Activated CD4-positive, alpha-beta T cell treated with anti-CD3 and anti-CD28 coated beads, Interleukin-2, amount 10 ng/mL, durations not matched to agents 7 days and 5 days (primary cell): ENCODE measurements around the gene TRPM8. TPM values are rescaled to one million over a fixed set of nuclear protein-coding genes. Genes with fewer than 3 reads are reported as not detected.
"Not testable (repeated sequence)": the region's sequence is repeated elsewhere in the genome, so short reads cannot be mapped to it uniquely, and the experiment has no call there.

Source experiments
- CTCF ChIA-PET: fragments of 350-600 bp; sonication (Branson Sonifier 250); formaldehyde crosslinking; loops from one replicate; lab custom pipeline; 2021; ENCODE audit warnings: antibody characterized with exemption; lab: Charles Lee
- POLR2A ChIA-PET: fragments of 350-600 bp; sonication (Branson Sonifier 250); formaldehyde crosslinking; loops from one replicate; lab custom pipeline; 2021; ENCODE audit warnings: antibody characterized with exemption; lab: Charles Lee
- DNase-seq: peaks from one replicate; pipeline ENCODE4 v3.0.0-alpha.2; 2020
- H3K27ac Mint-ChIP-seq: one replicate; pipeline ENCODE4 v1.8.0; 2021; ENCODE audit warnings: mild to moderate bottlenecking, moderate library complexity, mixed read lengths
- H3K27me3 Mint-ChIP-seq: one replicate; pipeline ENCODE4 v1.8.0; 2021; ENCODE audit warnings: mixed read lengths
- H3K36me3 Mint-ChIP-seq: one replicate; pipeline ENCODE4 v1.8.0; 2021; ENCODE audit warnings: low read depth, mixed read lengths
- H3K4me1 Mint-ChIP-seq: one replicate; pipeline ENCODE4 v1.8.0; 2021; ENCODE audit warnings: mixed read lengths
- H3K4me3 Mint-ChIP-seq: one replicate; pipeline ENCODE4 v1.8.0; 2021; ENCODE audit warnings: mild to moderate bottlenecking, moderate library complexity, mixed read lengths
- H3K9me3 Mint-ChIP-seq: one replicate; pipeline ENCODE4 v1.8.0; 2021; ENCODE audit warnings: mixed read lengths
- total RNA-seq, 2 experiments: library from RNA; stranded (reverse); gene quantifications; one replicate each; pipeline ENCODE4 v1.2.3, GENCODE V29; 2021

TRPM8 gene
- total RNA-seq, 2 experiments from 2014 or later: not detected

GRCh38 chr2:233942731-233943130, 25.6 kb downstream of the TRPM8 start:
- Mint-ChIP-seq H3K27me3 (peaks cover 35% of the 10 kb centered on the region), H3K4me1 (peaks cover 3% of the 10 kb centered on the region), H3K4me3 (no peak overlapping the region), H3K36me3 (no peaks in the 10 kb centered on the region), H3K27ac (no peak overlapping the region), H3K9me3 (peaks cover 12% of the 10 kb centered on the region)
- ChIA-PET POLR2A (no interaction called here), CTCF (no interaction called here)
- DNase-seq: no peak

DNA sequence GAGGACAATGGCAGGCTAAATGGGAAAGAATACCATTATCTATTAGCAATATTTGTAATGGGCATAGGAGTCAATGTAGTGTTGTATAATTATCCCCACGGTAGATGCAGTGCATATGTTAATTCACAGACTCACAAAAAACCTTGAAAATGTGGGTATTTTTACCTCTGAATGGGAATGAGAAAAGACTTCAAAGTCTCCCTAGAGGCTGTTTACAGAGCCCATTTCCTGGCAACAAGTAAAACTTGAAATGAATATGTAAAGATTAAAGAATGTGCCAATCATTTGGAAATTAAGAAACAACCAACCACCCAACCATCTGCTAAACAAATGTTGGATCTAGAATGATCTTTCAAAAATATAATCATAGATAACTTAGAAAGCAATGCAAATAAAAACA, 27.1 kb downstream of the TRPM8 start:
- peaks cover 26% of the 10 kb centered on the region for H3K27me3 Mint-ChIP-seq
- no peak overlapping the region for H3K27ac Mint-ChIP-seq
- ChIA-PET POLR2A (no interaction called here), CTCF (interaction anchor here (1.0 kb wide), 1 partner anchor 16 kb away, joined by 3 read pairs; no protein-coding TSS in a partner anchor)
- no peaks in the 10 kb centered on the region for H3K36me3 Mint-ChIP-seq
- H3K4me1 Mint-ChIP-seq: peaks cover under 1% of the 10 kb centered on the region
- H3K4me3 Mint-ChIP-seq: no peak overlapping the region
- peaks cover 12% of the 10 kb centered on the region for H3K9me3 Mint-ChIP-seq
- no peak for DNase-seq

DNA sequence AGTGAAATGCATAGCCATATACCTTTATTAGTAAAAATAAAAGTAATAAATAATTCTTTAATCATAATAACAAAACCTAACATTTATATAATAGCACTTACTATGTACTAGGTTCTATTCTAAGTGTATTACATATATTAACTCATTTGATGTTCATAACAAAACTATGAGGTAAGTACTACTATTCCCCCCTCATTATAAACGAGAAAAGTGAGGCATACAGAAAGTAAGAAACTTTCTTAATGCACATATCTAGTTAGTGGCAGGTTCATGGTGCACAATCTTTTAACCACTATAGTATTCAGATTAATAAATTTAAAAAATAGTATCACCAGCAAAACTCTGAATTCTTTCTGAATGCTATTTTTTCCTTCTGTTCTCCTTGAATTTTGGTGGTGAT, 27.5 kb downstream of the TRPM8 start:
- no peak overlapping the region for H3K27ac Mint-ChIP-seq
- H3K4me1 Mint-ChIP-seq: no peaks in the 10 kb centered on the region
- H3K4me3 Mint-ChIP-seq: no peak overlapping the region
- no peak for DNase-seq
- ChIA-PET POLR2A (no interaction called here), CTCF (no interaction called here)
- H3K36me3 Mint-ChIP-seq: no peaks in the 10 kb centered on the region
- peaks cover 12% of the 10 kb centered on the region for H3K9me3 Mint-ChIP-seq
- H3K27me3 Mint-ChIP-seq: peaks cover 26% of the 10 kb centered on the region

DNA sequence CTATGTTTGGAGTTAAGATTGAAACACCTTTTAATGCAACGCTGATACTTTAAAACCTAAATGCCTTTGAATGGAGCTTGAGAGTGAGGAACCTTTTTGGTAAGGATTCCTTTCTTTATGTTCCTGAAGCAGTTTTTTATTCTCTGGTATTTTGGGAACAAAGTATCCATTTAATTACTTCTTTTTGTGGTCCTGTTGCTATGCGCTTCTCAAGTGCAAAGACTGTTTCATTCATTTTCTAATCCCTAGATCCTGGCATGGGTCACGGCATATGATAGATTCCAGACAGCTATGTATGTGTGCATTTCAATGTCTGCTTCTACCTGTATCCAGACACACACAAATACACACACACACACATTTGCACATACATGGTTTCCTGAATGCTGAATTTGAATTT, 28.0 kb downstream of the TRPM8 start:
- Mint-ChIP-seq H3K4me1 (no peaks in the 10 kb centered on the region), H3K4me3 (no peak overlapping the region), H3K9me3 (peaks cover 12% of the 10 kb centered on the region), H3K36me3 (no peaks in the 10 kb centered on the region), H3K27ac (no peak overlapping the region), H3K27me3 (peaks cover 24% of the 10 kb centered on the region)
- ChIA-PET POLR2A (no interaction called here), CTCF (no interaction called here)
- no peak for DNase-seq

DNA sequence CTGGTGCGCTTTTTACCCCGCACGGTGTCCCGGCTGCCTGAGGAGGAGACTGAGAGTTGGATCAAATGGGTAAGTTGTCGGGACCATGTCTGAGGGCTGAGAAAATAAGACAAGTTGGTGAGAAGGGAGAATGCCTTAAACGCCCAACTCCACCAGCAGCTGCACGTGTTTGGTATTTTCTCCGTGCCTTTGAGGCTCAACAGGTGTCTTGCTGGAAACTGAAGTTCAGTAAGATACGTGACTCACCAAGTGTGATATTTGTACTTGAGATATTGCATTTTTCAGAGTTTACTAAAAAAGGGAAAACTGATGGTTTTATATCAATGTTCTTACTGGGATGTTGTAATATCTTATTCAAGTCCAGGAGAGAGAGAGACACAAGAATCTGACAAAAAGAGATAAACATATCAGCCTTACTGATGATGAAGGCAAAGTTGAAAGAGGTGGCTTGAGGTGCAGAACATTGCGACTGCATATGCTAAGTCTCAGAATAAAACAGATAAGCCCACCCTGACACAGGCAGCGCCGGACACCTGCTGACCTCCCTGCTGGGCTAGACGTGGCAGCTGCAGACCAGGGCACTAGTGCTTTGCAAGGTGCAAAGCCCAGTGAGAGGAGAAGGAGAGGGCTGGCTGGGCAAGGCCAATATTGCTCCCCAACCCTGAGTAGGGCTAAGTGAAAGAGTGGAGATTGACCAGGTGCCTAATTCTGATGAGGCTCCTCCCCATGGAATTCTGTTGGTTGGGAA, 33.1 kb downstream of the TRPM8 start:
- Mint-ChIP-seq H3K4me1 (no peaks in the 10 kb centered on the region), H3K27ac (no peak overlapping the region), H3K4me3 (no peak overlapping the region), H3K9me3 (peaks cover 5% of the 10 kb centered on the region), H3K27me3 (peaks cover 36% of the 10 kb centered on the region), H3K36me3 (no peaks in the 10 kb centered on the region)
- CTCF ChIA-PET: no interaction called here
- no peak for DNase-seq
- POLR2A ChIA-PET: no interaction called here

GRCh38 chr2:233952335-233952734, 35.2 kb downstream of the TRPM8 start:
- POLR2A ChIA-PET: no interaction called here

GRCh38 chr2:233953087-233953801, 36.1 kb downstream of the TRPM8 start:
- H3K4me3 Mint-ChIP-seq: no peak overlapping the region
- no peak for DNase-seq
- H3K27me3 Mint-ChIP-seq: peaks cover 35% of the 10 kb centered on the region
- H3K36me3 Mint-ChIP-seq: no peaks in the 10 kb centered on the region
- ChIA-PET POLR2A (no interaction called here), CTCF (no interaction called here)
- no peak overlapping the region for H3K27ac Mint-ChIP-seq
- no peaks in the 10 kb centered on the region for H3K4me1 Mint-ChIP-seq
- no peaks in the 10 kb centered on the region for H3K9me3 Mint-ChIP-seq

More at GRCh38 chr2:233952335-233952734, 35.2 kb downstream of the TRPM8 start:
- no peaks in the 10 kb centered on the region for H3K4me1 Mint-ChIP-seq
- H3K27me3 Mint-ChIP-seq: peaks cover 35% of the 10 kb centered on the region
- H3K27ac Mint-ChIP-seq: no peak overlapping the region
- H3K36me3 Mint-ChIP-seq: no peaks in the 10 kb centered on the region
- no peak for DNase-seq
- CTCF ChIA-PET: no interaction called here
- no peak overlapping the region for H3K4me3 Mint-ChIP-seq
- H3K9me3 Mint-ChIP-seq: no peaks in the 10 kb centered on the region

- no peaks in the 10 kb centered on the region for H3K36me3 Mint-ChIP-seq
- ChIA-PET POLR2A (no interaction called here), CTCF (interaction anchor here (1.2 kb wide), 1 partner anchor 709 kb away, joined by 3 read pairs; the partner anchor contains the start of gene ATG16L1)
- peaks cover 5% of the 10 kb centered on the region for H3K27me3 Mint-ChIP-seq
- no peak overlapping the region for H3K27ac Mint-ChIP-seq
- no peak for DNase-seq
- no peak overlapping the region for H3K4me3 Mint-ChIP-seq
- no peaks in the 10 kb centered on the region for H3K9me3 Mint-ChIP-seq
- no peaks in the 10 kb centered on the region for H3K4me1 Mint-ChIP-seq
These were observed 43.0 kb downstream of the TRPM8 start for GRCh38 chr2:233960203-233960602.

- Mint-ChIP-seq H3K9me3 (no peaks in the 10 kb centered on the region), H3K36me3 (no peaks in the 10 kb centered on the region), H3K4me1 (no peaks in the 10 kb centered on the region), H3K27ac (no peak overlapping the region), H3K4me3 (no peak overlapping the region), H3K27me3 (no peaks in the 10 kb centered on the region)
- CTCF ChIA-PET: no interaction called here
- DNase-seq: no peak
- POLR2A ChIA-PET: no interaction called here
These were observed 44.7 kb downstream of the TRPM8 start for GRCh38 chr2:233961905-233962304.

- ChIA-PET CTCF (interaction anchor here (0.6 to 1.0 kb wide), 2 partner anchors 13 to 1335 kb away, joined by 3 read pairs; no protein-coding TSS in a partner anchor), POLR2A (no interaction called here)
- H3K27ac Mint-ChIP-seq: no peak overlapping the region
- no peak for DNase-seq
- H3K27me3 Mint-ChIP-seq: no peaks in the 10 kb centered on the region
- H3K4me1 Mint-ChIP-seq: peaks cover 6% of the 10 kb centered on the region
- no peaks in the 10 kb centered on the region for H3K9me3 Mint-ChIP-seq
- no peak overlapping the region for H3K4me3 Mint-ChIP-seq
- H3K36me3 Mint-ChIP-seq: no peaks in the 10 kb centered on the region
These were observed 47.4 kb downstream of the TRPM8 start for GRCh38 chr2:233964581-233964980.

- ChIA-PET CTCF (interaction anchor here (0.6 to 1.4 kb wide), 3 partner anchors 10 to 1334 kb away, joined by 3 read pairs; no protein-coding TSS in a partner anchor), POLR2A (no interaction called here)
- no peak for DNase-seq
- Mint-ChIP-seq H3K4me1 (peaks cover 6% of the 10 kb centered on the region), H3K36me3 (no peaks in the 10 kb centered on the region), H3K4me3 (no peak overlapping the region), H3K9me3 (no peaks in the 10 kb centered on the region), H3K27ac (no peak overlapping the region), H3K27me3 (peaks cover 5% of the 10 kb centered on the region)
These were observed 47.9 kb downstream of the TRPM8 start for GRCh38 chr2:233965032-233965603.

DNA sequence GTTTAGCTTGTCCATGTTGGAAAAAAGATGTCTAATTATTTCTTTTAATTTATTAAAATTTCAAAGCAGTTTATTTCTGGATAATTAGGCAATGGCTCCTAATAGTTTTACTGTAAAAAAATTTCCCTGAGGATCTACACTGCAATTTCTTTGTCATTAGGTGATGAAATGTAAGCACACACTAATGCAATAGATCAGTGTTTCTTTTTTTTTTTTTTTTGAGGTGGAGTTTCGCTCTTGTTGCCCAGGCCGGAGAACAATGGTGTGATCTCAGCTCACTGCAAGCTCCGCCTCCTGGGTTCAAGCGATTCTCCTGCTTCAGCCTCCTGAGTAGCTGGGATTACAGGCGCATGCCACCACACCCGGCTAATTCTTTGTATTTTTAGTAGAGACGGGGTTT, 48.5 kb downstream of the TRPM8 start:
- H3K4me1 Mint-ChIP-seq, DNase-seq, H3K27ac Mint-ChIP-seq, H3K36me3 Mint-ChIP-seq, H3K27me3 Mint-ChIP-seq, POLR2A ChIA-PET, H3K9me3 Mint-ChIP-seq, H3K4me3 Mint-ChIP-seq: not testable (repeated sequence)
- CTCF ChIA-PET: interaction anchor here (1.4 kb wide), 1 partner anchor 9 kb away, joined by 3 read pairs; no protein-coding TSS in a partner anchor

GRCh38 chr2:233966388-233966787, 49.2 kb downstream of the TRPM8 start:
- no peak for DNase-seq
- Mint-ChIP-seq H3K36me3 (no peaks in the 10 kb centered on the region), H3K9me3 (no peaks in the 10 kb centered on the region), H3K4me3 (no peak overlapping the region), H3K27me3 (peaks cover 6% of the 10 kb centered on the region), H3K4me1 (peaks cover 6% of the 10 kb centered on the region), H3K27ac (no peak overlapping the region)
- ChIA-PET CTCF (interaction anchor here (1.4 kb wide), 1 partner anchor 9 kb away, joined by 3 read pairs; no protein-coding TSS in a partner anchor), POLR2A (no interaction called here)
